Retinal pigment epithelial cell (primary cell): ENCODE data around the gene ZFPM1.

Experiments
- DNase-seq: peaks from one replicate; pipeline ENCODE4 v3.0.0-alpha.2; 2010; ENCODE audit warnings: low read depth
- H3K4me3 ChIP-seq: 2 replicates; pipeline ENCODE4 v1.5.1; 2011; ENCODE audit warnings: mild to moderate bottlenecking, low read length, control low read depth, moderate library complexity
- CTCF ChIP-seq: conservative IDR thresholded peaks from 2 replicates; pipeline ENCODE4 v1.5.1; 2011; ENCODE audit warnings: low read depth, low read length, control low read depth, inconsistent platforms

ZFPM1 gene

GRCh38 chr16:88451586-88452481, 1.2 kb upstream of the ZFPM1 start:
- peak overlapping the region; percentile 60 for H3K4me3 ChIP-seq
- no peak for DNase-seq
- no peak for TF ChIP-seq CTCF

- H3K4me3 ChIP-seq: peak overlapping the region; percentile 60
- no peak for TF ChIP-seq CTCF
- DNase-seq: peak; percentile 76
Measured at GRCh38 chr16:88452482-88453216, 431 bp upstream of the ZFPM1 start.

GRCh38 chr16:88453611-88454522, 787 bp downstream of the ZFPM1 start:
- peak overlapping the region; percentile 77 for H3K4me3 ChIP-seq
- no peak for TF ChIP-seq CTCF
- no peak for DNase-seq

GRCh38 chr16:88454523-88454947, 1.5 kb downstream of the ZFPM1 start:
- DNase-seq: no peak

GRCh38 chr16:88455610-88456355, 2.7 kb downstream of the ZFPM1 start:
- DNase-seq: no peak
- peak overlapping the region; percentile 77 for H3K4me3 ChIP-seq
- TF ChIP-seq CTCF: no peak

More at GRCh38 chr16:88454523-88454947, 1.5 kb downstream of the ZFPM1 start:
- peak overlapping the region; percentile 77 for H3K4me3 ChIP-seq
- TF ChIP-seq CTCF: no peak
